HepG2 (cell line): ENCODE measurements around the gene ZFAND6. TPM values are rescaled to one million over a fixed set of nuclear protein-coding genes. Genes with fewer than 3 reads are reported as not detected.

Experiments
- BRD4 ChIP-seq: sonication (generic); formaldehyde crosslinking; IDR thresholded peaks from 2 replicates; pipeline ENCODE4 v1.4.0; 2020; ENCODE audit warnings: missing genetic modification reagents
- HIVEP1 ChIP-seq: sonication (generic); formaldehyde crosslinking; IDR thresholded peaks from 2 replicates; pipeline ENCODE4 v1.4.0; 2020; ENCODE audit warnings: mild to moderate bottlenecking, missing genetic modification reagents
- MTA1 ChIP-seq: sonication (generic); formaldehyde crosslinking; IDR thresholded peaks from 2 replicates; pipeline ENCODE4 v1.4.0; 2020; ENCODE audit warnings: missing genetic modification reagents, mild to moderate bottlenecking, borderline replicate concordance
- POLR2A ChIP-seq, 2 experiments: IDR thresholded peaks; 2 replicates each; pipeline ENCODE4 v1.6.1; 2011; ENCODE audit warnings: low read depth in 2 of 2, low read length in 2 of 2, mild to moderate bottlenecking in 1 of 2, moderate library complexity in 1 of 2; ENCODE audit not compliant: insufficient read depth in 1 of 2
- RAD21 ChIP-seq: fragments of 450-650 bp; formaldehyde crosslinking; IDR thresholded peaks from 2 replicates; pipeline ENCODE4 v1.5.0; 2020; ENCODE audit warnings: mild to moderate bottlenecking
- RBM39 ChIP-seq: fragments of 200-400 bp; formaldehyde crosslinking; IDR thresholded peaks from one replicate; pipeline ENCODE4 v1.6.1; 2018; ENCODE audit warnings: antibody characterized with exemption, mild to moderate bottlenecking, low read depth, low read length; ENCODE audit not compliant: poor library complexity, severe bottlenecking
- TCF7 ChIP-seq: sonication (generic); IDR thresholded peaks from 2 replicates; pipeline ENCODE4 v1.6.1; 2016; ENCODE audit warnings: antibody characterized with exemption, low read depth
- XRCC5 ChIP-seq: fragments of 200-400 bp; formaldehyde crosslinking; optimal IDR thresholded peaks from 2 replicates; pipeline ENCODE3; 2017; ENCODE audit warnings: mild to moderate bottlenecking, low read length
- YEATS4 ChIP-seq: sonication (generic); formaldehyde crosslinking; IDR thresholded peaks from 2 replicates; pipeline ENCODE4 v1.4.0; 2020; ENCODE audit warnings: missing genetic modification reagents, borderline replicate concordance
- ZFY ChIP-seq: sonication (generic); formaldehyde crosslinking; IDR thresholded peaks from 2 replicates; pipeline ENCODE4 v1.4.0; 2020; ENCODE audit warnings: missing genetic modification reagents
- ZNF274 ChIP-seq: sonication (generic); formaldehyde crosslinking; IDR thresholded peaks from 2 replicates; pipeline ENCODE4 v1.5.1; 2020; ENCODE audit warnings: mild to moderate bottlenecking, missing genetic modification reagents
- ZNF574 ChIP-seq: sonication (generic); formaldehyde crosslinking; IDR thresholded peaks from 2 replicates; pipeline ENCODE4 v1.4.0; 2020; ENCODE audit warnings: missing genetic modification reagents
- ZNF576 ChIP-seq: sonication (generic); formaldehyde crosslinking; IDR thresholded peaks from 2 replicates; pipeline ENCODE4 v1.4.0; 2020; ENCODE audit warnings: mild to moderate bottlenecking, missing genetic modification reagents
- ZNF704 ChIP-seq: sonication (generic); formaldehyde crosslinking; IDR thresholded peaks from 2 replicates; pipeline ENCODE4 v1.8.1; 2023; ENCODE audit warnings: mild to moderate bottlenecking, inconsistent platforms, moderate library complexity, missing genetic modification reagents, borderline replicate concordance
- polyA plus RNA-seq, 8 experiments: library from polyadenylated mRNA; depleted of rRNA in 3 of 8; stranded (reverse) in 7 of 8; unstranded in 1 of 8; fragments of >200 nt; fragmentation: Illumina TruSeq in 4 of 8; extraction: Trizol in 4 of 8; gene quantifications; 2 replicates each; pipeline versions ENCODE4 v1.2.1 to v1.2.3, GENCODE V29; 2011 to 2016; ENCODE audit warnings: low read depth in 4 of 8, missing spikeins in 1 of 8, mixed read lengths in 1 of 8; ENCODE audit not compliant: insufficient read depth in 1 of 8
- total RNA-seq, 5 experiments: library from RNA; depleted of rRNA; stranded (reverse); fragments of >200 nt; fragmentation: Illumina TruSeq; extraction: Trizol; gene quantifications; 2 replicates each; pipeline ENCODE4 v1.2.3, GENCODE V29; 2016; ENCODE audit warnings: low read depth in 1 of 5
- TF ChIP-seq, protein P1 (sequence below): sonication (generic); formaldehyde crosslinking; IDR thresholded peaks from 2 replicates; pipeline ENCODE4 v1.5.1; 2020; ENCODE audit warnings: mild to moderate bottlenecking, missing genetic modification reagents, borderline replicate concordance
- TF ChIP-seq, protein P2 (sequence below): sonication (generic); formaldehyde crosslinking; conservative IDR thresholded peaks from 2 replicates; pipeline ENCODE4 v1.8.0; 2022; ENCODE audit warnings: mild to moderate bottlenecking, moderate library complexity, missing genetic modification reagents

Gene ZFAND6
- total and polyA plus RNA-seq, 2 of the 13 experiments (the other 11 are each of a cell fraction or from before 2014, with no cell fraction given) = 84.2 to 115 TPM

DNA sequence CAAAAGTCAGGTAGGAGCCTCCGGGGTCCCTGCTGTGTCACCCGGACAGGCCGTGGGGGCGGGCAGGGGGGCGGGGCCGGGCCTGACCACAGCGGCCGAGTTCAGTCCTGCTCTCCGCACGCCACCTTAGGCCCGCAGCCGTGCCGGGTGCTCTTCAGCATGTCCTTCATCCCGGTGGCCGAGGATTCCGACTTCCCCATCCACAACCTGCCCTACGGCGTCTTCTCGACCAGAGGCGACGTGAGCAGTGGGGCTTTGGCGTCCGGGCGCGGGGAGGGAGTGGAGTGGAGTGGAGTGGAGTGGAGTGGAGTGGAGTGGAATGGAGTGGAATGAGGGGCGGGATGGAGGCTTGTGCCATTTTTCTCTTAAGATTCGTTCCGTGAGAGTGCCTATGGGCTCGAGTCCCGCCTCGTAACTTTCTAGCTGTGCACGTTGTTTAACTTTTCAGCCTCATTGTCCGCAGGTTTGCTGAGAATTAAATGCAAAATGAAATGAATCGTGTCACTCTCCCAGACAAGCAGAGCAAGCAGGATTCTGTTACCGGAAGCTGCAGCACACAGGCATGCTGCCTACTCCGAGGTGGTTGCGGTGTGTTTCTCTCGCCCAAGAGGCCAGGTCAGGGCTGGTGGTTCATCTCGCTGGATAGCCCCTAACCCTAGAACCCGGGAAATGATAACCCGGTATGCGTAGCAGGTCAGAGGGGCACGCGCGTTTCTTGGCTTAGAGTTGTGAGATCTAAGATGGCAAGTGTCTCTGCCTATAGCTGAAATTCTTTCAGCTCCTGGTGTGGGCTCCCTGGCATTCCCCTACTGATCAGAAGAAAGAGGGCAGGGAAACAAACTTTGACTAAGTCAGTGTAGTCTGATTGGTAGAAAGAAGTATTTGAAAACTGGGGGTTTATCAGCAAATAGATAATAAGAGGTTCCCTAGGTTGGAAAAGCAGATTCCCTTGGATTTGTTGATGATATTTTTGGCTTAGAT, 93.7 kb downstream of the ZFAND6 start, which contains the start of gene FAH (continued):
- TF ChIP-seq, protein P1, sequence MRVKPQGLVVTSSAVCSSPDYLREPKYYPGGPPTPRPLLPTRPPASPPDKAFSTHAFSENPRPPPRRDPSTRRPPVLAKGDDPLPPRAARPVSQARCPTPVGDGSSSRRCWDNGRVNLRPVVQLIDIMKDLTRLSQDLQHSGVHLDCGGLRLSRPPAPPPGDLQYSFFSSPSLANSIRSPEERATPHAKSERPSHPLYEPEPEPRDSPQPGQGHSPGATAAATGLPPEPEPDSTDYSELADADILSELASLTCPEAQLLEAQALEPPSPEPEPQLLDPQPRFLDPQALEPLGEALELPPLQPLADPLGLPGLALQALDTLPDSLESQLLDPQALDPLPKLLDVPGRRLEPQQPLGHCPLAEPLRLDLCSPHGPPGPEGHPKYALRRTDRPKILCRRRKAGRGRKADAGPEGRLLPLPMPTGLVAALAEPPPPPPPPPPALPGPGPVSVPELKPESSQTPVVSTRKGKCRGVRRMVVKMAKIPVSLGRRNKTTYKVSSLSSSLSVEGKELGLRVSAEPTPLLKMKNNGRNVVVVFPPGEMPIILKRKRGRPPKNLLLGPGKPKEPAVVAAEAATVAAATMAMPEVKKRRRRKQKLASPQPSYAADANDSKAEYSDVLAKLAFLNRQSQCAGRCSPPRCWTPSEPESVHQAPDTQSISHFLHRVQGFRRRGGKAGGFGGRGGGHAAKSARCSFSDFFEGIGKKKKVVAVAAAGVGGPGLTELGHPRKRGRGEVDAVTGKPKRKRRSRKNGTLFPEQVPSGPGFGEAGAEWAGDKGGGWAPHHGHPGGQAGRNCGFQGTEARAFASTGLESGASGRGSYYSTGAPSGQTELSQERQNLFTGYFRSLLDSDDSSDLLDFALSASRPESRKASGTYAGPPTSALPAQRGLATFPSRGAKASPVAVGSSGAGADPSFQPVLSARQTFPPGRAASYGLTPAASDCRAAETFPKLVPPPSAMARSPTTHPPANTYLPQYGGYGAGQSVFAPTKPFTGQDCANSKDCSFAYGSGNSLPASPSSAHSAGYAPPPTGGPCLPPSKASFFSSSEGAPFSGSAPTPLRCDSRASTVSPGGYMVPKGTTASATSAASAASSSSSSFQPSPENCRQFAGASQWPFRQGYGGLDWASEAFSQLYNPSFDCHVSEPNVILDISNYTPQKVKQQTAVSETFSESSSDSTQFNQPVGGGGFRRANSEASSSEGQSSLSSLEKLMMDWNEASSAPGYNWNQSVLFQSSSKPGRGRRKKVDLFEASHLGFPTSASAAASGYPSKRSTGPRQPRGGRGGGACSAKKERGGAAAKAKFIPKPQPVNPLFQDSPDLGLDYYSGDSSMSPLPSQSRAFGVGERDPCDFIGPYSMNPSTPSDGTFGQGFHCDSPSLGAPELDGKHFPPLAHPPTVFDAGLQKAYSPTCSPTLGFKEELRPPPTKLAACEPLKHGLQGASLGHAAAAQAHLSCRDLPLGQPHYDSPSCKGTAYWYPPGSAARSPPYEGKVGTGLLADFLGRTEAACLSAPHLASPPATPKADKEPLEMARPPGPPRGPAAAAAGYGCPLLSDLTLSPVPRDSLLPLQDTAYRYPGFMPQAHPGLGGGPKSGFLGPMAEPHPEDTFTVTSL (CRISPR knock-in tag) = no peak
- TF ChIP-seq XRCC5 (peak; percentile 29), YEATS4 (peak; percentile 57; the same call in 1 of the 2 replicates), ZNF704 (CRISPR knock-in tag) (peak; percentile 24; the same call in 1 of the 2 replicates), RBM39 (peak; percentile 40), ZNF574 (CRISPR knock-in tag) (peak; percentile 49), HIVEP1 (CRISPR knock-in tag) (peak; percentile 79), RAD21 (CRISPR knock-in tag) (peak; percentile 37; the same call in 1 of the 2 replicates), POLR2A (IDR thresholded peaks at IDR 0.05; ENCODE audit: insufficient read depth in 1 of 2, low read depth in 2 of 2, low read length in 2 of 2) (peak; percentile 60 to 85; a peak in 3 of 4 replicates), ZNF274 (CRISPR knock-in tag) (peak; percentile 89; the same call in 1 of the 2 replicates), BRD4 (peak; percentile 48; the same call in 1 of the 2 replicates), MTA1 (CRISPR knock-in tag) (peak; percentile 77; the same call in 1 of the 2 replicates), TCF7 (no peak), ZNF576 (CRISPR knock-in tag) (peak; percentile 87; the same call in 1 of the 2 replicates), ZFY (CRISPR knock-in tag) (peak; percentile 83)
- TF ChIP-seq, protein P2, sequence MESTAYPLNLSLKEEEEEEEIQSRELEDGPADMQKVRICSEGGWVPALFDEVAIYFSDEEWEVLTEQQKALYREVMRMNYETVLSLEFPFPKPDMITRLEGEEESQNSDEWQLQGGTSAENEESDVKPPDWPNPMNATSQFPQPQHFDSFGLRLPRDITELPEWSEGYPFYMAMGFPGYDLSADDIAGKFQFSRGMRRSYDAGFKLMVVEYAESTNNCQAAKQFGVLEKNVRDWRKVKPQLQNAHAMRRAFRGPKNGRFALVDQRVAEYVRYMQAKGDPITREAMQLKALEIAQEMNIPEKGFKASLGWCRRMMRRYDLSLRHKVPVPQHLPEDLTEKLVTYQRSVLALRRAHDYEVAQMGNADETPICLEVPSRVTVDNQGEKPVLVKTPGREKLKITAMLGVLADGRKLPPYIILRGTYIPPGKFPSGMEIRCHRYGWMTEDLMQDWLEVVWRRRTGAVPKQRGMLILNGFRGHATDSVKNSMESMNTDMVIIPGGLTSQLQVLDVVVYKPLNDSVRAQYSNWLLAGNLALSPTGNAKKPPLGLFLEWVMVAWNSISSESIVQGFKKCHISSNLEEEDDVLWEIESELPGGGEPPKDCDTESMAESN (CRISPR knock-in tag) = peak; percentile 90
